GM19328 (cell line): Measurements from ENCODE around the gene FRMD8.
"Not testable (repeated sequence)": the region's sequence is repeated elsewhere in the genome, so short reads cannot be mapped to it uniquely, and the experiment has no call there.

ENCODE experiments used
- ATAC-seq: cut with Tn5 transposase; IDR thresholded peaks from one replicate; pipeline ENCODE4 v1.9.1; 2021; ENCODE audit warnings: mild to moderate bottlenecking, moderate library complexity; ENCODE audit not compliant: unreplicated experiment

Gene FRMD8

GRCh38 chr11:65413077-65413664, 26.7 kb downstream of the FRMD8 start:
- ATAC-seq: not testable (repeated sequence)

- no peak for ATAC-seq
Measured at GRCh38 chr11:65414776-65415498, 28.5 kb downstream of the FRMD8 start.

DNA sequence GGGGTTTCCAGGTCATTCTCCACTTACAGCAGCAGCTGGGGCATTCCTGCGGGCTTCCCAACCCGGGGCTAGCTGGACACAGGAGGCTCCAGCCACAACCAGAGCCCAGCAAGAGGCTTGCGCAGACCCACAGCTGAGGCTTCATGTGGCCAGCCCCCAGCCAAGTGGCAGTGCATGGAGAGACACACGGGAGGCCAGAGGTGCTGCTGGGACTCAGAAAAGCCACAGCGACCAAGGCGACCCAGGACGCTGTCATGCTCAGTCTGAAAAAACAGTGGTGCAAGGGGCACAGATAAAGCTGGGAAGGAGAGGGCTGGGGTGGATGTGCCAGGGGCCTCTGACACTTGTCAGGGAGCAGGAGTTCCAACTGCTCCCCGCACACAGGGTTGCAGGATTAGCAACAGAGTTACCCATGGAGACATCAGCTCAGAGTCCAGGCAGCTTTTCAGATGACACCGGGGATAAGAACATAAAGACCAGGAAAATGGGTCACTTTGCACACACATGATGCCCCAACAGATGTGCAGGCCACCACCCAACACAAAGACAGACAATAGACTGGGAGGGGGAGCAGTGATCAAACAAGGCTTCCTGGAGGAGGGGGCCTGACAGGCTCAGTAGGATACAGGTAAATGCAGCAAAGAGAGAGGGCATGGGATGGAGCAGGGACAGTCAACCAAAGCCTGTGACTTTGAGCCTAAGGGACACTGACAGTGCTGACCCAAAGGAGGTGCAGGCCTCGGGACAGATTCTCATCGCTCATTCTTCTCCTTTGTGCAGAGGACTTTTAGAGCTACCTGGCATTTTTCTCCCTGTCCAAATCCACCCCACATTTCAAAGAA, 29.3 kb downstream of the FRMD8 start:
- ATAC-seq: no peak

DNA sequence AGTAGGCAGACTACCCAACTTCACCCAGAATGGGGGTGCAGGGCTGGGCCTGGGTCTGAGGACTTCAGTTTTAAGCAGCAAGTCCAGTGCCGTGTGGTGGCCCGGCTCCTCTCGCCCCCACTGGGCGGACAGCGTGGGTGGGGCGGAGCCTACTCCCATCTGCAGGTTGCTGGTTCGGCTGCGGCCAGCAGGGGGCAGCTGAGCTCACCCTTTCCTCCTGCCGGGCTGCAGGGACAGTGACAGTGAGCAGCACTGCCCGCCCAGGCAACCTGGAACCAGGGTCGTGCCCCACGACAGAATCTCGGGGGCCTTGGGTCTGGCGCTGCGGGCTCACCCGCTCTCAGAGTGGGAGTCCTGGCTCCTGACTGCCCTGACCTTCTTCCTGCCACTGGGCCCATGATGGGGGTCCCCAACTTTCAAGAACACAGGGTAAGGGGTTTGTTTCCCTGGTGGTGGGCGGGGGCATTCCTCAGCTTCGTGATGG, 29.9 kb downstream of the FRMD8 start:
- ATAC-seq: no peak

DNA sequence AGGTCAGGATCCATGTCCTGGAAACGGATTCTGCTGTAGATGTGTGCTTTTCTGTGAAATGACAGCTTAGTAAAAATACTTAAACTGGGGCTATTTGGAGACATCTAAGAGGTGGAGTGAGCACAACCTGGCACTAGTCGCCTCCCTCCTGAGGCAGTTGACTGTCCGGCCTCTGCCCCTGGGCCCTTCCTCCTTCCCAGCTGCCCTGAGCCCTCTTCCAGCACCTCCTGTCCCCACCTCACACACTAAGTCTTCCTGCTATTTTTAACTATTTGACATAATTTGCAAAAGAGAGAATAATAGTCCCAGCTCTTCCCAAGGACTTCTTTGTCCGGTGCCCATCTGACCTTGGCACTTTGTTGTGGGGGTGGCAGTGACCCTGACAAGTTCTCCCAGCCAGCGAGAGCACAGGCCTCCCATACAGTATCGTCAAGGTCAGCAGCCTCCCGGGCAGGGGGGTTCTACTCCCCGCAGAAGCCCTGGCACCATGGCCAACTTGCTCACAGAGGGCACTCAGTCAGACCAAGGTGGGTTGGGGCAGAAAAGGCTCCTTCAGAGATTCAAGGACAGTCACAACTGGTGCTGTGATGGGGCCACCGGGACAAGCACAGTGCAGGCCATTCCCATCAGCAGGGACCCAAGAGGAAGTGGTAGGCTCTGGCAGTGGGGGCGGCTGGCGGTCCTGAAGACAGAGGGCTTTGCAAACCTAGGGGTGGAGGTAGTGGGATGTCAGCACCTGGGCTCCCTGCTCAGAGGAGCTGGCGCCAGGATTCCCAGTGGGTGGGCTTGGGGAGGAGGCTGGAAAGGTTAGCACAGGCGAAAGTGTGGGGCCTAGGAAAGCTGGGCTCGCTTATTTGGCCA, 30.6 kb downstream of the FRMD8 start:
- no peak for ATAC-seq

DNA sequence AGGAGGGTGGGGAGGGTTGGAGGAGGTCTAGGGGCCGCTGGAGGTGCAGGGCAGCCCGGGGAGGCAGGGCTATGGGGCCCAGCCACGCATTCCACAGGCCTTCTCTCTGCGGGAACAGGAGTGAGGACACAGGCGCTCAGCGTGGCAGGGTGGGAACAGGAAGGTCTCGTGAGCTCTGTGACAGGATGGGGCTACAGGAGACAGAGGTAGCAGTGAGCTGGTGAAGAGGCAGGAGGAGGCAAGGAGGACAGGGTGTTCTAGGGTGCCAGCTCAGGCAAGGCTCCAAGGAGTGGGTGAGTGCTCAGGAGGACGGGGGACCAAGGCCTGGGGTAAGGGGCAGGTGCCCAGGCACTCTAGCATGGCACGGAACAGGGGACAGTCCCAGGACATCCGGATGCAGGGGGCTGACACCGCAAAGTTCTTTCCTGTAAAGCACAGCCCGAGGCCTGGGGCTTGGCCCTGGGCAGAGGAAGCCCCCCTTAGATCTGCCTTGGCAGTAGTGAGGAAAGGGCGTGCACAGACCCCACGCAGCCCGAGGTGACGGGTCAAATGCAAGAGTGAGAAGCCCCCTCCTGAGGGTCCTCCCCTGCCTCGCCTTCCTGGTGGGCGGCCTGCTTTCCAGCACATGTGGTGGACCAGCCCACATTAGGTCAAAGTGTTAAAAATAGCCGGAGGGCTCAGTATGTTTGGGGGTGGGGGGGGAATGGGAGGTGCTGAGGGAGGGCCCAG, 31.4 kb downstream of the FRMD8 start:
- ATAC-seq: no peak

DNA sequence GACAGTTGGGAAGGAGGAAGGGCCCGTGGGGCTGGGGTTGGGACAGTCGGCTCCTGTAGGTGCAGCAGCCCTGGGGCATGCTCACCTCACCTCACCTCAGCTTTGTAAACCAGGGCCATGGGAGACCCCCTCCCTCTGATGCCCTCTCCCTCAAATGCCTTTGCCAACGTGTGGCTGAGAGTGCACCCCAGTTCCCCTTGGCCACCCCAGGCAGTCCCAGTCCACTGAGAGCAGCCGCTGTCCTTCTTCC, 31.9 kb downstream of the FRMD8 start:
- ATAC-seq: no peak

- peak; percentile 42 for ATAC-seq
Measured at GRCh38 chr11:65418681-65419459, 32.4 kb downstream of the FRMD8 start.

GRCh38 chr11:65419460-65419771, 33.0 kb downstream of the FRMD8 start:
- no peak for ATAC-seq

GRCh38 chr11:65419772-65420481, 33.5 kb downstream of the FRMD8 start:
- ATAC-seq: no peak

- ATAC-seq: no peak
Measured at GRCh38 chr11:65420506-65420905, 34.1 kb downstream of the FRMD8 start.

GRCh38 chr11:65420979-65421793, 34.7 kb downstream of the FRMD8 start:
- no peak for ATAC-seq

DNA sequence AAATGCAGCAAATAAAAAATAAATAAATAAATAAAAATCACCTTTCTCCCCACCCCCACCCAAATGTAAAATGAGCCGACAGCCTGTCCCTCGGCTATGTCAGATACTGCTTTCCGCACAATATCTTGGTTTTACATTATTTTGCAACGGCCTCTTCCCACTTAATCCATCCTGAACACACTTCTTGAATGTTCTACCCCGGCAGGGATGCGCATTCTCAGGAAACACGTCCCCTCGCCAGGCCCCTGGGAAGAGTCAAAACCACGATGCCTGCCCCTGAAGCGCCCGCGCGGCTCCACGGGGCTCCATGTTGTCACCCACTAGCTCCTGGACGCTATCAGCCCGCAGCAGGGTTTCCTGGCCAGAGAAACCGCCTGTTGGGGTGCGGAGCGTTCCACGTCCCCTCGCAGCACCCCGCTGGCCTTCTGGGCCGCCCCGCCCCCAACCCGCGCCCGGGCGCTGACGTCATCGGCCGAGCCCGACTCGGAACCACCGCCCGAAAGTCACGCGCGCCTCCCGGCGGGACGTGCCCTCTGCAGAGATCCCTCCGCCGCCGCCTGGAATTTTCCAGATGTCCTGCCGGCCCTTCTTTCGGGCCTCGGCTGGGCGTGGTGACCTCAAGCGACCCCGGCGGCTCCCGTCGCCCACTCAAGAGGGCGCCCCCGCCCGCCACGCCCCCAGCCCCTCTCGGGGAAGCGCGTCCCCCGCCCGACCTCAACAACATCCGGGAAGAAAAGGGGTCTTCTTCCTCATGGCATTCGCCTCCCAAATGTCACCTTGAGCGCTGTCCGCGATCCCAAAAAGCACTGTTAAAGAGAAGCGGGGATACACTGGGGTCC, 35.6 kb downstream of the FRMD8 start:
- no peak for ATAC-seq

- ATAC-seq: no peak
Measured at GRCh38 chr11:65422633-65423515, 36.4 kb downstream of the FRMD8 start, which contains the start of gene NEAT1. TSS of gene NEAT1 (plus strand) at chr11:65422798.

GRCh38 chr11:65423516-65424204, 37.2 kb downstream of the FRMD8 start:
- ATAC-seq: no peak
